ENCODE data around the gene RASD1.
"Not testable (repeated sequence)": the region's sequence is repeated elsewhere in the genome, so short reads cannot be mapped to it uniquely, and the experiment has no call there.

The RASD1 gene

DNA sequence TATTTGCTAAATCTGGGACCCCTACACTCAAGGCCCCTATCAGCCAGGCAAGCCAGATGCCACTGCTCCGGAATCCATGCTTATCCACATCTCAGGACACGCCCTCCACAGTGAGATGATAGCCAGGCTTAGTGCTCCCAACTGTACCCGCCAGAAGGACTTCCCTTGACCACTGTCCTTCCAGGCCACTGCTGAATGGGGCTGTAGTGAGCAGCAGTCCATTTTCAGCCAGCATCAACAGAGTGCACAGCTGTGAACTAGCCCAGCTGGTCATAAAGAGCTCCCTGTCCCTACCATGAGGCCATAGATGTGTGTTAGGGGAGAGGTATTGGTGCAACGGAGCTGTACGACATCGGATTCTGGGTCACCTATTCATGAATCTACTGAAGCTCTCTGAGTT lies 32.4 kb downstream of the RASD1 start:
- Mint-ChIP-seq H3K36me3 (ENCODE audit: insufficient read depth) (peaks cover 1% of the 10 kb centered on the region), H3K27me3 (peaks cover 44% of the 10 kb centered on the region), H3K9me3 (peaks cover 7% of the 10 kb centered on the region), H3K4me3 (no peak overlapping the region), H3K27ac (ENCODE audit: low read depth) (no peak overlapping the region), H3K4me1 (no peaks in the 10 kb centered on the region)
- ATAC-seq (replicated peaks; ENCODE audit: extremely low read depth, poor library complexity, severe bottlenecking) (no peak), DNase-seq (ENCODE audit: low spot score in 2 of 2) (no peak)

DNA sequence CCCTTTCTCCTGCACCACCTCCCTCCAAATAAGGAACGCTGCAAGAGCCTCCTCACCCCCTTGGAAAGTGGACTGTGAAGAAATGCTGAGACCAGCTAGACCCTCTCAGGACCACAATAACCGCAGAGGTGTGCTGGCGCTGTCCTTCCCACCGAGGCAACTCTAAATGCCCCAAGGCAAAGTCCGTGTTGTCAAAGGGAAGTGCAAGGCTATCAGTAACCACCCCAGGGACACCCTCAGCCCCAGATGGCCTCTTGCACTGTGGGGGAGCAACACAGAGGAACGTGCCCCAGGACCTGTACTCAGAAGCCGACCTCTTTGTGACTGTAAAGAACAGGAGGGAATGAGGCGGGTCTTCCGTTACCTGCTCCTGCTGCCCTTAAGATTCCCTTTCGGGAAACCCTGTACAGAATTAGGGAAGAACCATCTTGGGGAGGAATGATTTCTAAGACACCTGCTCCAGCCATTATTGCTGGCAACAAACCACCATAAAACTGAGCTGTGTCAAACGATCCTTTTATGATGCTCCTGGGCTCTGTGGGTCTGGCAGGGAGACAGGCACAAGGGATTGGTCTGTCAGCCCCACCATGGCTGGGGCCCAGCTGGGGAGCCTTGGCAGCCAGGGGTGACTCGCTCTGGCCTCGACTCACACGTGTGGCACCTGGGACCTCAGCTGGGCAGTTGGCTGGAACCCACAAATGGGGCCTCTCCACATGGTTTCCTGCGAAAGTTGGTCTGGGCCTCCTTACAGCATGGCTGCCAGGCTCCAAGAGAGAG lies 34.0 kb downstream of the RASD1 start:
- DNase-seq (ENCODE audit: low spot score in 2 of 2) (no peak), ATAC-seq (replicated peaks; ENCODE audit: extremely low read depth, poor library complexity, severe bottlenecking) (no peak)
- Mint-ChIP-seq H3K4me1 (no peaks in the 10 kb centered on the region), H3K36me3 (ENCODE audit: insufficient read depth) (peaks cover 1% of the 10 kb centered on the region), H3K27me3 (peaks cover 28% of the 10 kb centered on the region), H3K9me3 (peaks cover 7% of the 10 kb centered on the region), H3K4me3 (no peak overlapping the region), H3K27ac (ENCODE audit: low read depth) (no peak overlapping the region)

DNA sequence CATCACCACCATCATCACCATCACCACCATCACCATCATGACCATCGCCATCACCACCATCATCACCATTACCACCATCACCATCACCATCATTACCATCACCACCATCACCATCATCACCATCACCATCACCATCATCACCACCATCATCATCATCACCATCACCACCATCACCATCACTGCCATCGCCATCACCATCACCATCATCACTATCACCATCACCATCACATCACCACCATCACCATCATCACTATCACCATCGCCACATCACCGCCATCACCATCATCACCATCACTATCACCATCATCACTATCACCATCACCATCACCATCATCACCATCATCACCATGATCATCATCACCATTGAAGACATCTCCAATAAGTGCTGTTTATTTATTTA lies 36.2 kb downstream of the RASD1 start:
- no peak overlapping the region for H3K27ac Mint-ChIP-seq (ENCODE audit: low read depth)
- DNase-seq (ENCODE audit: low spot score in 2 of 2) (no peak), ATAC-seq (replicated peaks; ENCODE audit: extremely low read depth, poor library complexity, severe bottlenecking) (no peak)
- H3K27me3 Mint-ChIP-seq = peaks cover 13% of the 10 kb centered on the region
- H3K4me3 Mint-ChIP-seq = no peak overlapping the region
- no peaks in the 10 kb centered on the region for H3K4me1 Mint-ChIP-seq
- H3K36me3 Mint-ChIP-seq (ENCODE audit: insufficient read depth) = peaks cover 1% of the 10 kb centered on the region
- peaks cover 7% of the 10 kb centered on the region for H3K9me3 Mint-ChIP-seq

DNA sequence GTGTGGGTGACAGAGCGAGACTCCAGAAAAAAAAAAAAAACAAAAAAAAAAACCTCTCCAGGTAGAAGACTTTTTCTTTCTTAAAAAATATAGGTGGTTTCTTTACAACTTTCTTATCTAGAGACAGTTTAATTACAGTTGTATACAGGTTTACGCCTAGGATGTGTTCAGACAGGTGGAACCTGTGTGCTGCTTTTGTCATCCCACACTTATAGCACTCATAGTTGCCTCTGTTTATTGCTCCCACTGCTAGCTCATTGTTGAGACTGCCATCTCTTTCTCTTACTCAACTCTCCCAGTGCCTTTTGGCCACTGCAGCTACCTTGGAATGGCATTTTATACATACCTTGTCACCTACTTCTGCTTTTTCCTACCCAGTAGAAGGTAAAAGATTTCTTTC lies 38.5 kb downstream of the RASD1 start:
- no peak overlapping the region for H3K27ac Mint-ChIP-seq (ENCODE audit: low read depth)
- H3K9me3 Mint-ChIP-seq = peaks cover 7% of the 10 kb centered on the region
- H3K36me3 Mint-ChIP-seq (ENCODE audit: insufficient read depth) = peaks cover 1% of the 10 kb centered on the region
- DNase-seq (ENCODE audit: low spot score in 2 of 2) = no peak
- H3K4me3 Mint-ChIP-seq = no peak overlapping the region
- H3K27me3 Mint-ChIP-seq = no peaks in the 10 kb centered on the region
- H3K4me1 Mint-ChIP-seq = no peaks in the 10 kb centered on the region
- no peak for ATAC-seq (replicated peaks; ENCODE audit: extremely low read depth, poor library complexity, severe bottlenecking)

DNA sequence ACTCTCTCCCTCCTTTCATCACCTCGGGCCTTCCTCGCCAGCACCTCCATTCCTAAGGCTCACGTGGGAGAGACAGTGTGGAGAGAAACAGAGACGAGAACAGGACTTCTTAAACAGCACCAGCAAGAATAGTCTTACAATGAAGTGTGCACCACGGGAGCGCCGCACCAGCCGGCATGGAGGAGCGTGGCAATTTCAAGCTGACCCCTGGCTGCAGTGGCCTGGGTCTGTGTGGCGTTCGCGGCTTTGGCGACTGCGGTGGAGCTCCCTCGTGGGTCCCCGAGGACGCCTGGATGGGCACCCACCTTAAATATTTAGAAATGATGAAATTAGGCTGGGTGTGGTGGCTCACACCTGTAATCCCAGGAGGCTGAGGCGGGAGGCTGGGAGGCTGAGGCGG lies 39.9 kb downstream of the RASD1 start:
- peaks cover 7% of the 10 kb centered on the region for H3K9me3 Mint-ChIP-seq
- no peak for DNase-seq (ENCODE audit: low spot score in 2 of 2)
- no peak overlapping the region for H3K27ac Mint-ChIP-seq (ENCODE audit: low read depth)
- H3K36me3 Mint-ChIP-seq (ENCODE audit: insufficient read depth) = peaks cover 2% of the 10 kb centered on the region
- no peak overlapping the region for H3K4me3 Mint-ChIP-seq
- no peaks in the 10 kb centered on the region for H3K27me3 Mint-ChIP-seq
- H3K4me1 Mint-ChIP-seq = no peaks in the 10 kb centered on the region
- ATAC-seq (replicated peaks; ENCODE audit: extremely low read depth, poor library complexity, severe bottlenecking) = no peak

DNA sequence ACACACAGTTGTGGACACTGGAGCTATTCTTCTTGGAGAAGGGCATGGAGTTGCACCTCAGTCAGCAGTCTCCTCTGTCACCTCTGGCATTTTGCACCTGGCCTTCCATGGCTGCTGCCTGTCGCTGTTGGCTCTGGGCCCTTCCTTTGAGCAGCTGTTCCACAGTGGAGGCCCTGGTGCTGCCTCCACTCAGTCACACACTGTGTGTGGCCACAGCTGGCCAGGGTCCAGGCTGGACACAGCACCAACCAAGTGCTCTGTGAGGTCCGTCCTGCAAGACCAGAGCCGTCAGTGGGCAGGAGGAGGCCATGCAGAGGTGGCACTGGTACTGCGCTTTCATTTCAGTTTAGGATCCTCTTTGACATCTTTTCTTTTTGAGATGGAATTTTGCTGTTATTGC lies 41.0 kb downstream of the RASD1 start:
- no peak overlapping the region for H3K27ac Mint-ChIP-seq (ENCODE audit: low read depth)
- ATAC-seq (replicated peaks; ENCODE audit: extremely low read depth, poor library complexity, severe bottlenecking) (no peak), DNase-seq (ENCODE audit: low spot score in 2 of 2) (no peak)
- no peaks in the 10 kb centered on the region for H3K4me1 Mint-ChIP-seq
- H3K36me3 Mint-ChIP-seq (ENCODE audit: insufficient read depth) = peaks cover 3% of the 10 kb centered on the region
- peaks cover 4% of the 10 kb centered on the region for H3K9me3 Mint-ChIP-seq
- no peak overlapping the region for H3K4me3 Mint-ChIP-seq
- H3K27me3 Mint-ChIP-seq = no peaks in the 10 kb centered on the region

DNA sequence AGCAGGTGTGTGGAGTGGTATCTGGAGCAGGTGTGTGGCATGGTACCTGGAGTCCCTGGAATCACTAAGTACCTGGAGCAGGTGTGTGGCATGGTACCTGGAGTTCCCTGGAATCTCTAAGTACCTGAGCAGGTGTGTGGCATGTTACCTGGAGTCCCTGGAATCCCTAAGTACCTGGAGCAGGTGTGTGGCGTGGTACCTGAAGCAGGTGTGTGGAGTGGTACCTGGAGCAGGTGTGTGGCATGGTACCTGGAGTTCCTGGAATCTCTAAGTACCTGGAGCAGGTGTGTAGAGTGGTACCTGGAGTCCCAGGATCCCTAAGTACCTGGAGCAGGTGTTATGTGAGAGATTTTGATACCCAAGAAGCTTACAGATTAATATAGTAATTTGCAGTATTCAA lies 41.5 kb downstream of the RASD1 start:
- DNase-seq (ENCODE audit: low spot score in 2 of 2); ATAC-seq (replicated peaks; ENCODE audit: extremely low read depth, poor library complexity, severe bottlenecking); H3K27ac Mint-ChIP-seq (ENCODE audit: low read depth); H3K4me1 Mint-ChIP-seq; H3K9me3 Mint-ChIP-seq; H3K4me3 Mint-ChIP-seq; H3K36me3 Mint-ChIP-seq (ENCODE audit: insufficient read depth); H3K27me3 Mint-ChIP-seq: not testable (repeated sequence)

DNA sequence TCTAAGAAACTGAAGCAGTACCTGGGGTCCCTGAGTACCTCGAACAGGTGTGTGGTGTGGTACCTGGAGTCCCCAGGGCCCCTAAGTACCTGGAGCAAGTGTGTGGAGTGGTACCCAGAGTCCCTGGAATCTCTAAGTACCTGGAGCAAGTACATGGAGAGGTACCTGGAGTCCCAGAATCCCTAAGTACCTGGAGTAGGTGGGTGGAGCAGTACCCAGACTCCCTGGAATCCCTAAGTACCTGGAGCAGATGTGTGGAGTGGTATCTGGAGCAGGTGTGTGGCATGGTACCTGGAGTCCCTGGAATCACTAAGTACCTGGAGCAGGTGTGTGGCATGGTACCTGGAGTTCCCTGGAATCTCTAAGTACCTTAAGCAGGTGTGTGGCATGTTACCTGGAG lies 41.9 kb downstream of the RASD1 start:
- Mint-ChIP-seq H3K9me3 (no peaks in the 10 kb centered on the region), H3K27me3 (no peaks in the 10 kb centered on the region), H3K4me3 (no peak overlapping the region), H3K4me1 (no peaks in the 10 kb centered on the region), H3K27ac (ENCODE audit: low read depth) (no peak overlapping the region), H3K36me3 (ENCODE audit: insufficient read depth) (peaks cover 2% of the 10 kb centered on the region)
- no peak for ATAC-seq (replicated peaks; ENCODE audit: extremely low read depth, poor library complexity, severe bottlenecking)
- no peak for DNase-seq (ENCODE audit: low spot score in 2 of 2)

DNA sequence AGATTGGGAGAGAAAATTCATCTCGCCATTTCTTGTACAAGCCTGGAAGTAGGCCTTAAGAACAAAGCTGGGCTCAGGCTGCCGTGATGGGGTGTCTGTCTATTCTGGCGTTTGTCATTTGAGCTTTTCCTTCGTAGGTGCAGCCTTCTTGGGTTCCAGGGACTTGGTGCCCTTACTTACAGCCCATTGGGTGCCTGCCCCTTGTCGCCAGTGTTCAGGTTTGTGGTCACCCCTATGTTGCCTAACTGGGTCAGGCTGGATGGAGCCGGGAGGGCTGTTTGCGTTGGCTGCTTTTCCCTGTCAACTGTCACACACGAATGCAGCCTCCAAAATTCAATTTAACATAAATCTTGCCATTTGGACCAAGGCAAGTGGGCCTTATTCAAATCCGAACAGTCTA lies 43.1 kb downstream of the RASD1 start:
- Mint-ChIP-seq H3K27me3 (no peaks in the 10 kb centered on the region), H3K36me3 (ENCODE audit: insufficient read depth) (peaks cover 2% of the 10 kb centered on the region), H3K4me1 (no peaks in the 10 kb centered on the region), H3K27ac (ENCODE audit: low read depth) (no peak overlapping the region), H3K9me3 (no peaks in the 10 kb centered on the region), H3K4me3 (no peak overlapping the region)
- no peak for DNase-seq (ENCODE audit: low spot score in 2 of 2)
- no peak for ATAC-seq (replicated peaks; ENCODE audit: extremely low read depth, poor library complexity, severe bottlenecking)

DNA sequence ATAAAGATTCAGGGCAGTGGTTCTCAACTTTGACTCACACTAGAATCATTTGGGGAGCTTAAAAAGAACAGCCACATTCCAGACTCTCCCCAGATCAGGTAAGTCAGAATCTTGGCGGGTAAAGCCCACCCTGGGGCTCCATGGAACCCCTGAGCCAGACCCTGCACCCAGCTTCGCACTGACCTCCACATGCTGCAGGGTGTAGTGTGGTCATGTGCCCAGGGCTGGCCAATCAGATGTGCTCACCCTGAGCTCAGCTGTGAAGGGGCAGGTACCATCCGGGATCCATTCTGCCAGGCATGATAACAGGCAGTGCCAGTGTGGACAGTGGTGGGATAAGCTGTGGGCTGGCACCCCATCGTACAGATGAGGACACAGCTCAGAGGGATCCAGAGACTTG lies 47.5 kb downstream of the RASD1 start:
- Mint-ChIP-seq H3K9me3 (peaks cover 6% of the 10 kb centered on the region), H3K36me3 (ENCODE audit: insufficient read depth) (peaks cover 2% of the 10 kb centered on the region), H3K27ac (ENCODE audit: low read depth) (no peak overlapping the region), H3K27me3 (no peaks in the 10 kb centered on the region), H3K4me3 (no peak overlapping the region), H3K4me1 (no peaks in the 10 kb centered on the region)
- ATAC-seq (replicated peaks; ENCODE audit: extremely low read depth, poor library complexity, severe bottlenecking) = no peak
- DNase-seq (ENCODE audit: low spot score in 2 of 2) = no peak

DNA sequence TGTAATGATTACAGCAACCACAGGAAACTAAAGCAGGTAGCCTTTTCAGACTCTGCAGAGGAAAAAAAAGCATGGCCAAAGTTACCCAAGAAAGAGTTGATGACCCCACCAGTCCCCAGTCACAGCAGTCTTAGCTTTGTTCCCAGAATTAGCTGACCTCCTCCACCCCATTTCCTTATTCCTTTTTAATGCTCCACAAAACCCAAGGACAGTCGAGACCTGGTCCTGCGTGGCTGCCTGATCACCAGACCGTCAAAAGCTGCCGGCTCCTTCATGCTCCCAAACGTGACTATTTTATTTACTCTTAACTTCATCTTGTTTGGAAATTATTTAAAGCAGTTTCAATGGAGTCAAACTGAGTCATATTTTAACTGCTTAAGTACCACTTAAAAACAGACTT lies 48.1 kb downstream of the RASD1 start:
- DNase-seq (ENCODE audit: low spot score in 2 of 2) = no peak
- Mint-ChIP-seq H3K27me3 (no peaks in the 10 kb centered on the region), H3K4me1 (no peaks in the 10 kb centered on the region), H3K36me3 (ENCODE audit: insufficient read depth) (peaks cover 2% of the 10 kb centered on the region), H3K4me3 (no peak overlapping the region), H3K27ac (ENCODE audit: low read depth) (no peak overlapping the region), H3K9me3 (peaks cover 6% of the 10 kb centered on the region)
- ATAC-seq (replicated peaks; ENCODE audit: extremely low read depth, poor library complexity, severe bottlenecking) = no peak

DNA sequence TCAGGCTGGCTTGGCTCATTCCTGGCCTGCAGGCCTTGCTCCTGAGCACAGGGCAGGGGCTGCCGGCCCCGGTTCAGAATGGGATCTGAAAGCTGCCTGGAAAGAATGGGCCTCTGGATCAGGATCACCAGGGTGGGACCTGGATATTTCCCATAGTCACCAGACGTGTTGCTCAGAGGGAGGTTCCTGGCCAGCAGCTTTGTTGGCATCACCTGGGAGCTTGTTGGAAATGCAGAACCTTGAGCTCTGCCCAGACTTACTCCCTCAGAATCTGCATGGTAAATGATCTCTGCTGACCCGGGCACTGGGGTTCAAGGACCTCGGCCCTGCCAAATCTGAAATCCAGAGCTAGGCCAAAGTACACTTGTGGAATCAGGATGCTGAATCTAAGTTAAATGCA lies 48.9 kb downstream of the RASD1 start:
- H3K27me3 Mint-ChIP-seq = no peaks in the 10 kb centered on the region
- DNase-seq (ENCODE audit: low spot score in 2 of 2) (no peak), ATAC-seq (replicated peaks; ENCODE audit: extremely low read depth, poor library complexity, severe bottlenecking) (no peak)
- H3K27ac Mint-ChIP-seq (ENCODE audit: low read depth) = no peak overlapping the region
- no peak overlapping the region for H3K4me3 Mint-ChIP-seq
- H3K9me3 Mint-ChIP-seq = peaks cover 6% of the 10 kb centered on the region
- H3K4me1 Mint-ChIP-seq = no peaks in the 10 kb centered on the region
- peaks cover 2% of the 10 kb centered on the region for H3K36me3 Mint-ChIP-seq (ENCODE audit: insufficient read depth)

DNA sequence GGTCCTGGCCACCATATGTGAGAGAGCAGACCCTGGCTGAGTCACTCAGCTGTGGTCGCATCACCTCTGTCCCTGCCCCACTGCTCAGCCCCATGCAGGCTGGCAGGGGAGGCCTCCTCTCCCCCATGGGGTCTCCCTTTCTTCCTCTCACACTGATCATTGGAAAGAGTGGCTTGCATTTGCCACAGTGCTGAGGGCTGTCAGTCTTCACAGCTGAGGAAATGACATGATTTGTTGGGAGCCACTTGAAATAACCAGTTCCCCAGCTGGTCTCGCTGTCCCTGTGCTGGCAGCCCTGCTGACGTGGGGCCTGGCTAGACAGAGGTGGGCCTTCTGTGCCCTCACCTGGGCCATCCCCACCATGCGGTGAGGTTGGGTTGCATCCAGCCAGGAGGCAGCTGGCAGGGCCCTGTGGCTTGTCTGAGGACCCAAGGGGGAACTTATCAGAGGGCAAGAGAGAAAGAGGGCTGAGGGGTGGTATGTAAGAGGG lies 49.5 kb downstream of the RASD1 start:
- Mint-ChIP-seq H3K36me3 (ENCODE audit: insufficient read depth) (peaks cover 2% of the 10 kb centered on the region), H3K27me3 (no peaks in the 10 kb centered on the region), H3K27ac (ENCODE audit: low read depth) (no peak overlapping the region), H3K4me3 (no peak overlapping the region), H3K4me1 (no peaks in the 10 kb centered on the region), H3K9me3 (peaks cover 6% of the 10 kb centered on the region)
- DNase-seq (ENCODE audit: low spot score in 2 of 2) = no peak
- ATAC-seq (replicated peaks; ENCODE audit: extremely low read depth, poor library complexity, severe bottlenecking) = no peak
